ENCODE data around the gene C10orf53.

DNA sequence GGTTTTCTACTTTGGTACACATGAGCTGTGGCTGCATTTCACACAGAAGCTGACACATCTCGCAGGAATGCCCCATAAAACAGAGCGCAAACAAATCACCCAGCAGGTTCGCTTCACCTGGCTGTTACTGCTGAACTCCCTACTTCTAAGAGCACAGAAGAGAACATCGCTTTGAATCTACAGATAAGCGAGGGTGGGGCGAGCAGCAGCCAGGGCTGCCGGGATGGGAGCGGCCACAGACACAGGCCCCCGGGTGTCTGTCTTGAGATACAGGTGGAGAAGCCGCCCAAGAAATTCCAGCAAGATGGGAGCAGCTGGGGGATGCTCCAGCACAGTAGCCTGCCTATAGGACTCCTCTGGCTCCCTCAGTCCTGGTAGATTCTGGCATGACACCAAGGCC lies 55.2 kb downstream of the C10orf53 start:
- TF ChIP-seq, protein P1, sequence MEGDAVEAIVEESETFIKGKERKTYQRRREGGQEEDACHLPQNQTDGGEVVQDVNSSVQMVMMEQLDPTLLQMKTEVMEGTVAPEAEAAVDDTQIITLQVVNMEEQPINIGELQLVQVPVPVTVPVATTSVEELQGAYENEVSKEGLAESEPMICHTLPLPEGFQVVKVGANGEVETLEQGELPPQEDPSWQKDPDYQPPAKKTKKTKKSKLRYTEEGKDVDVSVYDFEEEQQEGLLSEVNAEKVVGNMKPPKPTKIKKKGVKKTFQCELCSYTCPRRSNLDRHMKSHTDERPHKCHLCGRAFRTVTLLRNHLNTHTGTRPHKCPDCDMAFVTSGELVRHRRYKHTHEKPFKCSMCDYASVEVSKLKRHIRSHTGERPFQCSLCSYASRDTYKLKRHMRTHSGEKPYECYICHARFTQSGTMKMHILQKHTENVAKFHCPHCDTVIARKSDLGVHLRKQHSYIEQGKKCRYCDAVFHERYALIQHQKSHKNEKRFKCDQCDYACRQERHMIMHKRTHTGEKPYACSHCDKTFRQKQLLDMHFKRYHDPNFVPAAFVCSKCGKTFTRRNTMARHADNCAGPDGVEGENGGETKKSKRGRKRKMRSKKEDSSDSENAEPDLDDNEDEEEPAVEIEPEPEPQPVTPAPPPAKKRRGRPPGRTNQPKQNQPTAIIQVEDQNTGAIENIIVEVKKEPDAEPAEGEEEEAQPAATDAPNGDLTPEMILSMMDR (conservative IDR thresholded peaks at IDR 0.05 in 1 of 2, IDR thresholded peaks at IDR 0.05 in 1 of 2; ENCODE audit: low read depth in 1 of 2, low read length in 2 of 2), result no peak
- no peak for TF ChIP-seq EZH2 (IDR thresholded peaks at IDR 0.05; ENCODE audit: low read length, missing control alignments)
